H1 (cell line): Measurements from ENCODE around the gene ING1.

Source experiments
- BRCA1 ChIP-seq: IDR thresholded peaks from 2 replicates; pipeline ENCODE4 v1.6.1; 2012; ENCODE audit warnings: low read depth, low read length, improper control_type of control experiment
- CBX8 ChIP-seq: fragments of 300-800, 300-1000 bp; sonication (generic); IDR thresholded peaks from 2 replicates; pipeline ENCODE4 v1.7.1; 2016; ENCODE audit warnings: low read depth, low read length, borderline replicate concordance
- CEBPB ChIP-seq: IDR thresholded peaks from 2 replicates; pipeline ENCODE4 v1.6.1; 2012; ENCODE audit warnings: low read depth, low read length
- EP300 ChIP-seq, 2 experiments: IDR thresholded peaks; 1 replicate in 1 of 2; 2 replicates in 1 of 2; pipeline ENCODE4 v1.6.1; 2011 to 2012; ENCODE audit warnings: low read depth in 2 of 2, low read length in 2 of 2, mild to moderate bottlenecking in 2 of 2, borderline replicate concordance in 1 of 2, inconsistent platforms in 1 of 2, moderate library complexity in 1 of 2
- HDAC2 ChIP-seq, 2 experiments: fragments of 300-600 bp in 1 of 2; sonication (generic) in 1 of 2; IDR thresholded peaks; 2 replicates each; pipeline ENCODE4 v1.6.1; 2011 to 2012; ENCODE audit warnings: low read depth in 2 of 2, low read length in 2 of 2, mild to moderate bottlenecking in 2 of 2, moderate library complexity in 2 of 2, borderline replicate concordance in 1 of 2, inconsistent platforms in 1 of 2
- JUN ChIP-seq: IDR thresholded peaks from 2 replicates; pipeline ENCODE4 v1.6.1; 2011; ENCODE audit warnings: low read depth, mild to moderate bottlenecking, improper control_type of control experiment, low read length
- POLR2A ChIP-seq, 2 experiments: IDR thresholded peaks; 1 replicate in 1 of 2; 2 replicates in 1 of 2; pipeline ENCODE4 v1.6.1; 2011; ENCODE audit warnings: low read depth in 2 of 2, low read length in 2 of 2, mild to moderate bottlenecking in 2 of 2; ENCODE audit errors: control extremely low read depth in 1 of 2
- POLR2AphosphoS5 ChIP-seq: IDR thresholded peaks from 2 replicates; pipeline ENCODE4 v1.6.1; 2011; ENCODE audit warnings: low read depth, low read length
- RNF2 ChIP-seq: fragments of 200-900, 300-1000 bp; sonication (generic); IDR thresholded peaks from 2 replicates; pipeline ENCODE4 v1.7.1; 2016; ENCODE audit warnings: borderline replicate concordance, low read depth, mild to moderate bottlenecking, antibody characterized with exemption, low read length; ENCODE audit not compliant: poor library complexity, severe bottlenecking; ENCODE audit errors: missing control alignments
- RXRA ChIP-seq: IDR thresholded peaks from 2 replicates; pipeline ENCODE4 v1.6.1; 2011; ENCODE audit warnings: low read depth, mild to moderate bottlenecking, low read length, moderate library complexity; ENCODE audit not compliant: insufficient read depth
- ZNF274 ChIP-seq: IDR thresholded peaks from 2 replicates; pipeline ENCODE4 v1.7.0; 2012; ENCODE audit warnings: low read length, borderline replicate concordance; ENCODE audit errors: extremely low read depth
- TF ChIP-seq, protein P1 (sequence below), 3 experiments: IDR thresholded peaks; 1 replicate in 2 of 3; 2 replicates in 1 of 3; pipeline versions ENCODE4 v1.5.1 to v1.6.1; 2011; ENCODE audit warnings: low read length in 3 of 3, mild to moderate bottlenecking in 3 of 3, inconsistent platforms in 2 of 3, low read depth in 1 of 3, moderate library complexity in 1 of 3; ENCODE audit not compliant: insufficient read depth in 1 of 3; ENCODE audit errors: control extremely low read depth in 1 of 3

DNA sequence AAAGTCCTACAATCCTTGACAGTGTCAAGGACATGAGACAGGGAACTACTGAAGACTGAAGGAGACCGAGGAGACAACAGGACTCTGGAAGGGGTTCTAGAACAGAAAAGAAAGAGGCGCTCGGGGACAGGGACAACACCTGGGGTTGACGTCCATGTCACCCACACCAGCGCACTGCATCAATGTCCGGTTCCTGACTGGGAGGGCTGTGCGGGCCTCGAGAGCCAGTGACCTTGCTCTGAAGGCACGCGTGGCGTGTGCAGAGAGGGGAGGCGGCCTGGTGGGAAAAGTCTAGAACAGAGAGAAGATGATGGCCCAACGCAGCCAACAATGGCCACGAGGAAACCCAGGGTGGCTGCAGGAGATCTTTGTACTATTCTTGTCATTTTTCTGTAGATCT, 13.3 kb upstream of the ING1 start:
- TF ChIP-seq ZNF274, result no peak
- no peak for TF ChIP-seq RXRA
- TF ChIP-seq, protein P1, sequence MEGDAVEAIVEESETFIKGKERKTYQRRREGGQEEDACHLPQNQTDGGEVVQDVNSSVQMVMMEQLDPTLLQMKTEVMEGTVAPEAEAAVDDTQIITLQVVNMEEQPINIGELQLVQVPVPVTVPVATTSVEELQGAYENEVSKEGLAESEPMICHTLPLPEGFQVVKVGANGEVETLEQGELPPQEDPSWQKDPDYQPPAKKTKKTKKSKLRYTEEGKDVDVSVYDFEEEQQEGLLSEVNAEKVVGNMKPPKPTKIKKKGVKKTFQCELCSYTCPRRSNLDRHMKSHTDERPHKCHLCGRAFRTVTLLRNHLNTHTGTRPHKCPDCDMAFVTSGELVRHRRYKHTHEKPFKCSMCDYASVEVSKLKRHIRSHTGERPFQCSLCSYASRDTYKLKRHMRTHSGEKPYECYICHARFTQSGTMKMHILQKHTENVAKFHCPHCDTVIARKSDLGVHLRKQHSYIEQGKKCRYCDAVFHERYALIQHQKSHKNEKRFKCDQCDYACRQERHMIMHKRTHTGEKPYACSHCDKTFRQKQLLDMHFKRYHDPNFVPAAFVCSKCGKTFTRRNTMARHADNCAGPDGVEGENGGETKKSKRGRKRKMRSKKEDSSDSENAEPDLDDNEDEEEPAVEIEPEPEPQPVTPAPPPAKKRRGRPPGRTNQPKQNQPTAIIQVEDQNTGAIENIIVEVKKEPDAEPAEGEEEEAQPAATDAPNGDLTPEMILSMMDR (IDR thresholded peaks at IDR 0.05; ENCODE audit: control extremely low read depth in 1 of 3, insufficient read depth in 1 of 3, low read depth in 1 of 3, low read length in 3 of 3), result no peak
- TF ChIP-seq POLR2A (IDR thresholded peaks at IDR 0.05; ENCODE audit: control extremely low read depth in 1 of 2, low read depth in 2 of 2, low read length in 2 of 2), result no peak
- TF ChIP-seq EP300 (IDR thresholded peaks at IDR 0.05; ENCODE audit: borderline replicate concordance in 1 of 2, low read depth in 2 of 2, low read length in 2 of 2), result no peak
- TF ChIP-seq RNF2, result no peak
- TF ChIP-seq CEBPB, result no peak
- TF ChIP-seq CBX8, result no peak
- TF ChIP-seq POLR2AphosphoS5, result no peak
- no peak for TF ChIP-seq BRCA1
- no peak for TF ChIP-seq HDAC2 (IDR thresholded peaks at IDR 0.05; ENCODE audit: borderline replicate concordance in 1 of 2, low read depth in 2 of 2, low read length in 2 of 2)
- TF ChIP-seq JUN, result no peak
